Stimulated activated CD4-positive, alpha-beta T cell treated with anti-CD3 and anti-CD28 coated beads, TNF-alpha, amount 100 ng/mL, for 1 hour (primary cell): ENCODE data around the gene SERINC2.
A peak's percentile ranks its signal among the peaks of the same experiment; 100 is the strongest.
"Not testable (repeated sequence)": the region's sequence is repeated elsewhere in the genome, so short reads cannot be mapped to it uniquely, and the experiment has no call there.

Experiments
- DNase-seq, 3 donors: peaks; one replicate each; pipeline ENCODE4 v3.0.0-alpha.2; 2020; ENCODE audit warnings: low read depth in 3 of 3, low spot score in 1 of 3

The SERINC2 gene

DNA sequence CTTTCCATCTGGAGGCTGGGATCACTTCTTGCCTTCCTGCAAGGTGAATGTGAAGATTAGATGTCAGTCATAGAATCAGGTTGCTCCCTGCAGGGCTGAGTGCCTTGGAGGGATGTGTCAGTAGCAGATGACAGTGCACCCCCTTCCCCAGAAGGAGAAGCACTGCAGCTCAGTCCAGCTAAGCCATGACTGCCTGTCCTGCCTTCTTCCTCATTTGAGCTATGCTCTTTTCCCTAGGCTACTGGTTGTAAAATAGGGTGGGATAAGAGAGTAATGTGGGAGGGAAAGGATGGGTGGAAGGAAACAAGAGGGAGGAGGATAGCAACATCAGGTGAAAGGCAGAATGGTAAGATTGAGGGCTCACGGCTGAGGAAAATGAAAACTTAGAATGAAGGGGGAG lies 29.0 kb upstream of the SERINC2 start:
- DNase-seq = no peak

DNA sequence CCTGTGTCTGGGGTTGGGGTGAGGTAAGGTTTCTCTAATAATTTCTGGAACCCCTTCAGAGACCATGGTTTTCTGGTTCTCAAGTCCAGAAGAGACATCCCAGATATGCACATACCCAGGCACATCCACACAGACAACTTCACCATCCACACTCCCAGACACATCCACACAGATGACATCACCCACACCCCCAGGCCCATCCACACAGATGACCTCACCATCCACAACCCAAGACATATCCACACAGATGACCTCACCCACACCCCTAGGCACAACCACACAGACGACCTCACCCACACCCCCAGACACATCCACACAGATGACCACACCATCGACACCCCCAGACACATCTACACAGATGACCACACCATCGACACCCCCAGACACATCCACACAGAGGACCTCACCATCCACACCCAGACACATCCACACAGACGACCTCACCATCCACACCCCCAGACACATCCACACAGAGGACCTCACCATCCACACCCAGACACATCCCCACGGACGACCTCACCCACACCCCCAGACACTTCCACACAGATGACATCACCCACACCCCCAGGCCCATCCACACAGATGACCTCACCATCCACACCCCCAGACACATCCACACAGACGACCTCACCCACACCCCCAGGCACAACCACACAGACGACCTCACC lies 26.3 kb upstream of the SERINC2 start:
- not testable (repeated sequence) for DNase-seq

DNA sequence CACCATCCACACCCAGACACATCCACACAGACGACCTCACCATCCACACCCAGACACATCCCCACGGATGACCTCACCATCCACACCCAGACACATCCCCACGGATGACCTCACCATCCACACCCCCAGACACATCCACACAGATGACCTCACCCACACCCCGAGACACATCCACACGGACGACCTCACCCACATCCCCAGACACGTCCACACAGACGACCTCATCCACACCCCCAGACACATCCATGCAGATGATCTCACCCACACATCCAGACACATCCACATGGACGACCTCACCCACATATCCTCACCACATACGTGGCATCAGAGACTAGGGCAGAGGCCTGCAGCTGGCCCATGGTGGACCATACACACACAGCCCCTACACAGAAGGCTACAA lies 25.4 kb upstream of the SERINC2 start:
- no peak for DNase-seq

GRCh38 chr1:31389616-31390015 lies 23.4 kb upstream of the SERINC2 start:
- DNase-seq = no peak

GRCh38 chr1:31390071-31390470 lies 22.9 kb upstream of the SERINC2 start:
- DNase-seq = no peak

- DNase-seq = no peak
These were observed 19.6 kb upstream of the SERINC2 start for GRCh38 chr1:31393463-31393862.

DNA sequence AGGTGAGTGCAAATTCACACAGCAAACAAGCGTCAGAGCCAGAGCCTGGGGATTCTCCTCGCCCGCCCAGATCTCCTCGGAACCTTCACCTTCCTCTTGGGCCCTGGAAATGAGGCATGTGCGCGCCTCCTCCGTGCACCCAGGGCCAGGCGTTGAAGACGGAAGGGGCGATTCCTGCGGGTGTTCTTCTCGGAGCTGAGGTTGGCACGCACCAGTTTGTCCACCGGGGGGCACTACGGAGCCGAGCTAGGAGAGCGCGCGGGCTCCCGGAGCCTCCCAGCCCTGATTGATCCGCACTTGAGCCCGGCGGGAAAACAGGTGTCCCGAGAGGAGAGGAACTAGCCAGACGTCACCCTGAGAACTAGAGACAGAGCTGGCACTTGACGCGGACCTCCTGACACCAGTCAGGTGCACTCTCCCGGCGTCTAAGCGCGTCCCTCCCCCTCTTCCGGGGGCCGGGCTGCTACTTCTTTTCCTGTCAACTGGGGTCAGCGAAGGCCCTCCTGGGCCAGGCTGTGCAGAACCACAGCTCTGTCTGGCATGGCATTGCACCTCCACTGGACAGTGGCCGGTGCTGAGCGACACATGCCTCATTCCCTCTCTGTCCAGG lies 18.3 kb upstream of the SERINC2 start:
- DNase-seq = peak; percentile 19 to 75 (median 42)

DNA sequence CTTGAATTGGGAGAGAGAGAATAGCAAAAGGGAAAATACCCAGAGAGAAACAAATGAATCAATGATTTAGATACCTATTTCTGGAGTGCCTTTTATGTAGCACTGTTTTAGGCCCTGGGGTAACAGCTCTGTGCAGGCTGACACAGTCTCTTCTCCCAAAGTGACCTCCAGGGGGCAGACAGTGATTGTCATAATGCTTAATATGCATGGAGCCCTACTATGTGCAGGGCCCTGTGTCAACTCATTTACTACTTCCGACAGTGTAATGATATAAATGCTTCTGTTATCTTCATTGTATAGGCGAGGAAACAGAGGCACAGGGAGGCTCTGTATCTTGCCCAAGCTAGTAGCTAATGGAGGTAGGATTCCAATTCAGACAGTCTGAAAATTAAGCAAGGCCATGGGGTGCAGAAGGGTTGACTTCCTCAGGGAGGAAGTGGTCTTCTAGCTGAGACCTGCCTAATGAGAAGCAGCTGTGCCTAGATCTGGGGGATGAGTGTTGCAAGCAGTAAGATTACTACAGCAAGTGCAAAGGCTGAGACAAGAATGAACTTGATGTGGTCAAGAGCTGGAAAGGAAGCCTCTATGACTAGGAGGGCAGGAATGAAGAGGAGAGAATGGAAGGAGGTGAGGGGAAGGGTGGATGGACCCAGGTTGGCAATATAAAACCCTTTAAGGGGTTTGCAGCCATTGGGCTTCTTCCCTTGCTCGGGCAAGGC lies 16.2 kb upstream of the SERINC2 start:
- DNase-seq = no peak

DNA sequence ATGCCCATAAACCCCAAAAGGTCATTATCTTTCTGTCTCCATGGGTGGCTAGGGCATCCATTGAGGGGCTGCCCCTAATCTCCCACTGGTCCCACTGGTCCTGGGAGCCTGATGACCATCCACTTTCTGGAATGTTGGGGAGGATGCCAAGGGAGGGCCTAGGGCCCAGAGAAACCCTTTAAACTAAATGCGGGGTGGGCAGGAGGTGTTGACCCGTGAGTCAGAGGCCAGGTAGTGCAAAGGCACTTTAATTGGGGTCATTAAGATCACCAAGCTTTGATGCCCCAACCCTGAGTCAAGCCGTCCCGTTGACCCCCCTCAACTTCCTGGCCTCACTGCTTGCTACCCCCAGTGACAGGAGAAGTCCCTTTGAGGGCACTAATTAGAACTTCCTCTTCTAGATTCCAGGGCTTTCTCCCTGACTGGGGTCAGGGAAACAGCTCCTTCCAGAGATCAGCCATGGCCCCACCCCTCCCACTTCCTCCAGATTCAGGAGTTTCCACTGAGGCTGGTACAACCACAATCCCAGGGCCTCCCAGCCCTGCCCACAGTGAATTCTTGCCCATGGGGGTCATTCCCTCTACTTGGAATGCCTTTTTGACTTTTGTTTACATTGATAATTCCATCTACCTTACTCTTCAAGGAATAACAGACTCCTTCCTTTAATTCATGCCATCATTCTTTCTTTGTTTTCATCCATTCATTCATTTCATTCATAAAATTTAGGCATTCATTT lies 15.5 kb upstream of the SERINC2 start:
- no peak for DNase-seq

DNA sequence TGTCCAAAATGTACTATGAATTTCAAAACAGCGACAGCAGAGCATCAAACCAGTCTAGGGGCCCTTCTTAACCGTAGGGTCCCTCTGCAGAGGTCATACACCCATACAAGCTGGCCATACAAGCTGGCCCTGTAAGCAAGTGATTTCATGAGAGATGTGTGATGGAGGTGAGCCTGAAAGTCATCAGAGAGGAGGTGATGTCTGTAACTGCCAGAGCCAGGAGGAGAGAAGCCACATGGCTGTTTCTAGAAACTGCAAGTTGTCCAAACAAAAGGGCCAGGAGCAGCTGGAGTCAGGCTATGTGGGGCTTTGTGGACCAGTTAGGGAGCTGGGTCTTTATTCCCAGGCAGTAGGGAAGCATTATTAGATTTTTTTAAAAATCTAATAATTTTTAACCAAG lies 14.8 kb upstream of the SERINC2 start:
- DNase-seq = no peak

DNA sequence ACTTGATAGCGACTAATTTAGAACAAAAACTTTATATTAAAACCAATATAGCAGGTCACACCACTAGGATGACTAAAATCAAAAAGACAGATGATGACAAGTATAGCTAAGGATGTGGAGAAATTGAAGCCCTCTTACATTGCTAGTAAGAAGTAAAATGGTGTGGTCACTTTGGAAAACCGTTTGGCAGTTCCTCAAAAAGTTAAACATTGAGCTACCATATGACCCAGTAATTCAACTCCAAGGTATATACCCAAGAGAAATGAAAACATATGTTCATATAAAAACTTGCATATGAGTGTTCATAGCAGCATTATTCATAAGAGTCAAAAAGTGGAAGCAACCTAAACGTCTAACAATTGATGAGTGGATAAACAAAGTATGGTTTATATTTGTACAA lies 13.0 kb upstream of the SERINC2 start:
- DNase-seq = no peak

GRCh38 chr1:31400393-31400792 lies 12.6 kb upstream of the SERINC2 start:
- no peak for DNase-seq

DNA sequence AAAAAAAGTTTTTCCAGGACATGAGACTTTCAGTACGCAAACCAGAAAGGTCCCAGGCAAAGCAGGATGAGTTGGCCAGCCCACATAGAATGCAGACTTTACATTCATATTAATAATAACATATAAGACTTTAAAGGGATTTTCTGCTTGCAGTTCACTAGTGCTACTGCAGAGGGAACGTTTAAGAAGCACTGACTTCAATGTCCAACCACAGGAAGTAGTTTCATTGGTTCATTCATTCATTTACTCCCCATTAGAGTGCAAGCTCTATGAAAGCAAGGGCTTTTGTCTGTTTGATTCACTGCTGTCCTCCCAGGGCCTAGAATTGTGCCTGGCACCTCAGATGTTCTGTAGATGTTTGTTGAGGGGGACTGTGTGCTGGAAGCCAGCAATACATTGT lies 11.8 kb upstream of the SERINC2 start:
- DNase-seq = no peak

- DNase-seq = no peak
These were observed 7.3 kb upstream of the SERINC2 start for GRCh38 chr1:31405578-31406245.

- no peak for DNase-seq
These were observed 5.9 kb upstream of the SERINC2 start for GRCh38 chr1:31407029-31407626.

DNA sequence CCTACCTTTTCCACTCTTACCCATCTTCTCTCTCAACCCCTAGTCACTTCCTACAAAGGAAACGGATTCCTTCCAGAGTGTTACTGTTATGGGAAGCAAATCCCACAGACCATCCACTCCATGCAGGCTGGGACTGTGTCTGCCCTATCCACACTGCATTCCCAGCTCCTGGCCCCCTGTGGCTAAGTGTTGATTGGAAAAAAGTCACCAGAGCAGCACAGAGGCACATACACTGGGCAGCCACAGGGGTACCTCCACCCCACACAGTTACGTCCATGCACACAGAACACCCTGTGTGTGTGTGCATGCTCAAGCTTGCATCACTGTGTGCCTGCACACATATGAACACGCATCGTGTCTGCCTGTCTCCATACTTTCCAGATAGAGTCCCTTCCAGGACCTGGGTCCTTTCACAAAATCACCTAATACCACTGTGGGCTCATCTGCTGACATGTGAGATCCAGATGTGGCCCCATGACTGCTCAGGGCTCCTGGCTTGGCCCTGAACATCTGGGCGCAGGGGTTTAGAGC lies 4.2 kb upstream of the SERINC2 start:
- no peak for DNase-seq

- DNase-seq = no peak
These were observed 2.8 kb upstream of the SERINC2 start for GRCh38 chr1:31409946-31410858.

GRCh38 chr1:31410871-31411270 lies 2.1 kb upstream of the SERINC2 start:
- DNase-seq = no peak

- no peak for DNase-seq
These were observed 808 bp upstream of the SERINC2 start for GRCh38 chr1:31412205-31412604.
